Activated T-helper 2 cell treated with anti-CD3 and anti-CD28 coated beads, Interferon-gamma antibody, Interleukin-2, Interleukin-4, amounts not matched to agents 10 μg/mL and 5 μg/mL and 100 μg/mL, durations not matched to agents 14 hours and 24 hours and 36 hours (primary cell): ENCODE data around the gene HRH4. TPM values are rescaled to one million over a fixed set of nuclear protein-coding genes. Genes with fewer than 3 reads are reported as not detected.

Experiments used
- DNase-seq: peaks from one replicate; pipeline ENCODE4 v3.0.0; 2021; ENCODE audit warnings: low spot score
- H3K27ac Mint-ChIP-seq: one replicate; pipeline ENCODE4 v1.8.0; 2021; ENCODE audit warnings: mixed read lengths
- H3K27me3 Mint-ChIP-seq: one replicate; pipeline ENCODE4 v1.8.0; 2021; ENCODE audit warnings: low read depth, mixed read lengths
- H3K36me3 Mint-ChIP-seq: one replicate; pipeline ENCODE4 v1.8.0; 2021; ENCODE audit warnings: low read depth, mixed read lengths
- H3K4me1 Mint-ChIP-seq: one replicate; pipeline ENCODE4 v1.8.0; 2021; ENCODE audit warnings: low read depth, mixed read lengths
- H3K4me3 Mint-ChIP-seq: one replicate; pipeline ENCODE4 v1.8.0; 2021; ENCODE audit warnings: low read depth, mild to moderate bottlenecking, moderate library complexity, mixed read lengths
- H3K9me3 Mint-ChIP-seq: one replicate; pipeline ENCODE4 v1.8.0; 2021; ENCODE audit warnings: mixed read lengths
- intact Hi-C: fragments of 100-400 bp; cut with micrococcal nuclease; formaldehyde crosslinking; loops from one replicate; pipeline ENCODE4 v1.15.1; 2023
- total RNA-seq: library from RNA; stranded (reverse); gene quantifications from 2 replicates; pipeline ENCODE4 v1.2.3, GENCODE V29; 2022

Gene HRH4
- total RNA-seq, 1 donor from 2014 or later, result 0.16 TPM

- Mint-ChIP-seq H3K4me1 (peaks cover 21% of the 10 kb centered on the region), H3K9me3 (no peaks in the 10 kb centered on the region), H3K4me3 (no peak overlapping the region), H3K27me3 (peaks cover 2% of the 10 kb centered on the region), H3K27ac (peak overlapping the region; percentile 4), H3K36me3 (peaks cover 37% of the 10 kb centered on the region)
- DNase-seq, result no peak
- intact Hi-C loops, result loop anchor here (1.0 kb wide), 1 partner anchor 23 kb away; no protein-coding TSS in a partner anchor
These were observed 23.5 kb upstream of the HRH4 start for GRCh38 chr18:24436939-24437338.

- H3K4me1 Mint-ChIP-seq, result peaks cover 8% of the 10 kb centered on the region
- H3K27me3 Mint-ChIP-seq, result peaks cover 1% of the 10 kb centered on the region
- H3K27ac Mint-ChIP-seq, result no peak overlapping the region
- no peak overlapping the region for H3K4me3 Mint-ChIP-seq
- H3K36me3 Mint-ChIP-seq, result peaks cover 27% of the 10 kb centered on the region
- H3K9me3 Mint-ChIP-seq, result no peaks in the 10 kb centered on the region
- intact Hi-C loops, result no loop called here
- DNase-seq, result no peak
These were observed 16.6 kb upstream of the HRH4 start for GRCh38 chr18:24443870-24444269.

GRCh38 chr18:24446453-24446852, 14.0 kb upstream of the HRH4 start:
- intact Hi-C loops, result loop anchor here (5.0 kb wide), 1 partner anchor 41 kb away; no protein-coding TSS in a partner anchor
- Mint-ChIP-seq H3K27me3 (peaks cover 4% of the 10 kb centered on the region), H3K4me1 (peaks cover 8% of the 10 kb centered on the region), H3K9me3 (no peaks in the 10 kb centered on the region), H3K36me3 (peaks cover 37% of the 10 kb centered on the region), H3K4me3 (no peak overlapping the region), H3K27ac (no peak overlapping the region)
- DNase-seq, result no peak

GRCh38 chr18:24446953-24447538, 13.4 kb upstream of the HRH4 start:
- intact Hi-C loops, result loop anchor here (5.0 kb wide), 1 partner anchor 40 kb away; no protein-coding TSS in a partner anchor
- no peak for DNase-seq
- Mint-ChIP-seq H3K4me1 (peaks cover 8% of the 10 kb centered on the region), H3K27ac (no peak overlapping the region), H3K27me3 (peaks cover 5% of the 10 kb centered on the region), H3K36me3 (peaks cover 35% of the 10 kb centered on the region), H3K4me3 (no peak overlapping the region), H3K9me3 (no peaks in the 10 kb centered on the region)

- H3K9me3 Mint-ChIP-seq, result no peaks in the 10 kb centered on the region
- H3K36me3 Mint-ChIP-seq, result peaks cover 35% of the 10 kb centered on the region
- intact Hi-C loops, result loop anchor here (5.0 kb wide), 1 partner anchor 39 kb away; no protein-coding TSS in a partner anchor
- H3K27me3 Mint-ChIP-seq, result peaks cover 7% of the 10 kb centered on the region
- H3K4me3 Mint-ChIP-seq, result no peak overlapping the region
- H3K27ac Mint-ChIP-seq, result no peak overlapping the region
- DNase-seq, result no peak
- peaks cover 8% of the 10 kb centered on the region for H3K4me1 Mint-ChIP-seq
These were observed 12.5 kb upstream of the HRH4 start for GRCh38 chr18:24447961-24448360.

- intact Hi-C loops, result no loop called here
- peaks cover 25% of the 10 kb centered on the region for H3K36me3 Mint-ChIP-seq
- H3K9me3 Mint-ChIP-seq, result peaks cover 15% of the 10 kb centered on the region
- H3K27me3 Mint-ChIP-seq, result peaks cover 13% of the 10 kb centered on the region
- H3K27ac Mint-ChIP-seq, result peak overlapping the region; percentile 12
- H3K4me3 Mint-ChIP-seq, result no peak overlapping the region
- no peak for DNase-seq
- H3K4me1 Mint-ChIP-seq, result peaks cover 27% of the 10 kb centered on the region
These were observed 3.9 kb upstream of the HRH4 start for GRCh38 chr18:24456549-24456948.

GRCh38 chr18:24459772-24460171, 665 bp upstream of the HRH4 start:
- H3K4me1 Mint-ChIP-seq, result peaks cover 49% of the 10 kb centered on the region
- no peak overlapping the region for H3K4me3 Mint-ChIP-seq
- peaks cover 15% of the 10 kb centered on the region for H3K9me3 Mint-ChIP-seq
- H3K27ac Mint-ChIP-seq, result no peak overlapping the region
- intact Hi-C loops, result loop anchor here (1.0 to 10.0 kb wide), 3 partner anchors 17 to 215 kb away; no protein-coding TSS in a partner anchor
- peaks cover 17% of the 10 kb centered on the region for H3K27me3 Mint-ChIP-seq
- peaks cover 17% of the 10 kb centered on the region for H3K36me3 Mint-ChIP-seq
- no peak for DNase-seq

GRCh38 chr18:24461996-24462395, 1.6 kb downstream of the HRH4 start:
- no peak overlapping the region for H3K27ac Mint-ChIP-seq
- intact Hi-C loops, result loop anchor here (2.0 to 10.0 kb wide), 2 partner anchors 15 to 213 kb away; no protein-coding TSS in a partner anchor

GRCh38 chr18:24462838-24463775, 2.7 kb downstream of the HRH4 start:
- no peak for DNase-seq
- H3K4me1 Mint-ChIP-seq, result peaks cover 55% of the 10 kb centered on the region
- no peak overlapping the region for H3K27ac Mint-ChIP-seq
- intact Hi-C loops, result loop anchor here (10.0 kb wide), 1 partner anchor 212 kb away; no protein-coding TSS in a partner anchor
- peaks cover 34% of the 10 kb centered on the region for H3K27me3 Mint-ChIP-seq
- H3K9me3 Mint-ChIP-seq, result peaks cover 14% of the 10 kb centered on the region
- H3K36me3 Mint-ChIP-seq, result peaks cover 10% of the 10 kb centered on the region
- no peak overlapping the region for H3K4me3 Mint-ChIP-seq

More at GRCh38 chr18:24461996-24462395, 1.6 kb downstream of the HRH4 start:
- H3K4me1 Mint-ChIP-seq, result peaks cover 53% of the 10 kb centered on the region
- H3K27me3 Mint-ChIP-seq, result peaks cover 29% of the 10 kb centered on the region
- H3K36me3 Mint-ChIP-seq, result peaks cover 10% of the 10 kb centered on the region
- H3K4me3 Mint-ChIP-seq, result peak overlapping the region; percentile 13
- peaks cover 15% of the 10 kb centered on the region for H3K9me3 Mint-ChIP-seq
- DNase-seq, result no peak

GRCh38 chr18:24465486-24465885, 5.0 kb downstream of the HRH4 start:
- Mint-ChIP-seq H3K27ac (no peak overlapping the region), H3K4me1 (peaks cover 41% of the 10 kb centered on the region), H3K4me3 (no peak overlapping the region), H3K36me3 (no peaks in the 10 kb centered on the region), H3K9me3 (no peaks in the 10 kb centered on the region), H3K27me3 (peaks cover 45% of the 10 kb centered on the region)
- intact Hi-C loops, result loop anchor here (10.0 kb wide), 1 partner anchor 209 kb away; no protein-coding TSS in a partner anchor
- no peak for DNase-seq

- Mint-ChIP-seq H3K27ac (no peak overlapping the region), H3K9me3 (no peaks in the 10 kb centered on the region), H3K4me1 (peaks cover 36% of the 10 kb centered on the region), H3K27me3 (peaks cover 52% of the 10 kb centered on the region), H3K4me3 (no peak overlapping the region), H3K36me3 (no peaks in the 10 kb centered on the region)
- DNase-seq, result no peak
- intact Hi-C loops, result loop anchor here (10.0 kb wide), 1 partner anchor 208 kb away; no protein-coding TSS in a partner anchor
These were observed 6.3 kb downstream of the HRH4 start for GRCh38 chr18:24466771-24467170.

- Mint-ChIP-seq H3K9me3 (no peaks in the 10 kb centered on the region), H3K36me3 (no peaks in the 10 kb centered on the region), H3K27me3 (peaks cover 64% of the 10 kb centered on the region), H3K4me1 (peaks cover 12% of the 10 kb centered on the region), H3K27ac (no peak overlapping the region), H3K4me3 (no peak overlapping the region)
- intact Hi-C loops, result no loop called here
- DNase-seq, result no peak
These were observed 9.7 kb downstream of the HRH4 start for GRCh38 chr18:24470022-24470618.
